ENCODE measurements around the gene NFS1.

NFS1 gene

GRCh38 chr20:35669221-35669620 is 29.9 kb downstream of the NFS1 start:
- DNase-seq, result no peak

GRCh38 chr20:35665949-35666288 is 33.2 kb downstream of the NFS1 start:
- no peak for DNase-seq

- peak; percentile 94 for DNase-seq
Observed at GRCh38 chr20:35664466-35665206, 34.5 kb downstream of the NFS1 start, which contains the start of the genes CPNE1 and RBM12. Gene CPNE1, minus strand, starts transcription at chr20:35664900. Its CDS starts 31,977 bp downstream, at chr20:35632923. Gene RBM12, minus strand, starts transcription at chr20:35664900. Its CDS starts 9,578 bp downstream, at chr20:35655322.

- DNase-seq, result peak; percentile 74
Observed at GRCh38 chr20:35663516-35664465, 35.4 kb downstream of the NFS1 start.

GRCh38 chr20:35662551-35662950 is 36.6 kb downstream of the NFS1 start:
- DNase-seq, result no peak

GRCh38 chr20:35661908-35662307 is 37.2 kb downstream of the NFS1 start:
- no peak for DNase-seq

GRCh38 chr20:35661053-35661452 is 38.1 kb downstream of the NFS1 start:
- no peak for DNase-seq

- no peak for DNase-seq
Observed at GRCh38 chr20:35660122-35660937, 38.8 kb downstream of the NFS1 start.

- no peak for DNase-seq
Observed at GRCh38 chr20:35657271-35657670, 41.9 kb downstream of the NFS1 start.

- no peak for DNase-seq
Observed at GRCh38 chr20:35654415-35654814, 44.7 kb downstream of the NFS1 start.

GRCh38 chr20:35653893-35654292 is 45.3 kb downstream of the NFS1 start:
- no peak for DNase-seq

- DNase-seq, result no peak
Observed at GRCh38 chr20:35653430-35653734, 45.8 kb downstream of the NFS1 start.

GRCh38 chr20:35652641-35653429 is 46.3 kb downstream of the NFS1 start:
- no peak for DNase-seq

GRCh38 chr20:35651958-35652357 is 47.2 kb downstream of the NFS1 start:
- no peak for DNase-seq

- DNase-seq, result no peak
Observed at GRCh38 chr20:35650632-35651031, 48.5 kb downstream of the NFS1 start.

- DNase-seq, result no peak
Observed at GRCh38 chr20:35648836-35649235, 50.3 kb downstream of the NFS1 start.

- DNase-seq, result no peak
Observed at GRCh38 chr20:35644806-35645205, 54.3 kb downstream of the NFS1 start.

GRCh38 chr20:35643045-35643444 is 56.1 kb downstream of the NFS1 start:
- DNase-seq, result no peak

GRCh38 chr20:35641743-35642142 is 57.4 kb downstream of the NFS1 start:
- DNase-seq, result no peak

GRCh38 chr20:35640724-35641123 is 58.4 kb downstream of the NFS1 start:
- DNase-seq, result no peak

- DNase-seq, result no peak
Observed at GRCh38 chr20:35638751-35639150, 60.4 kb downstream of the NFS1 start.

- DNase-seq, result no peak
Observed at GRCh38 chr20:35637276-35637675, 61.9 kb downstream of the NFS1 start.
